GM12892 (cell line): ENCODE data around the gene KRTAP10-1.

Experiments
- DNase-seq: peaks from one replicate; pipeline ENCODE4 v3.0.0; 2011; ENCODE audit not compliant: insufficient read length
- FAIRE-seq: peaks from 2 replicates; lab custom pipeline; 2011; peaks lifted over from hg19 to GRCh38; lab: Jason Lieb, UNC
- POLR2A ChIP-seq: IDR thresholded peaks from 2 replicates; pipeline ENCODE4 v1.6.1; 2011; ENCODE audit warnings: low read depth, low read length, control low read depth
- POLR2AphosphoS5 ChIP-seq: IDR thresholded peaks from 2 replicates; pipeline ENCODE4 v1.6.1; 2011; ENCODE audit warnings: low read depth, low read length, control low read depth
- TAF1 ChIP-seq: IDR thresholded peaks from 2 replicates; pipeline ENCODE4 v1.6.1; 2011; ENCODE audit warnings: low read depth, mild to moderate bottlenecking, control low read depth, low read length, borderline replicate concordance

Gene KRTAP10-1

GRCh38 chr21:44511219-44511937 lies 28.6 kb downstream of the KRTAP10-1 start:
- TF ChIP-seq POLR2AphosphoS5 (no peak), TAF1 (no peak), POLR2A (no peak)
- DNase-seq (no peak), FAIRE-seq (no peak)

GRCh38 chr21:44510508-44511218 lies 29.3 kb downstream of the KRTAP10-1 start:
- FAIRE-seq = no peak
- no peak for TF ChIP-seq POLR2A
- no peak for TF ChIP-seq POLR2AphosphoS5
- TF ChIP-seq TAF1 = no peak

GRCh38 chr21:44510109-44510507 lies 29.9 kb downstream of the KRTAP10-1 start:
- DNase-seq (no peak), FAIRE-seq (no peak)
- TF ChIP-seq TAF1 = no peak
- no peak for TF ChIP-seq POLR2A
- no peak for TF ChIP-seq POLR2AphosphoS5

More at GRCh38 chr21:44510508-44511218, 29.3 kb downstream of the KRTAP10-1 start:
- DNase-seq = peak; percentile 86

GRCh38 chr21:44509539-44509938 lies 30.5 kb downstream of the KRTAP10-1 start:
- FAIRE-seq (no peak), DNase-seq (no peak)
- TF ChIP-seq POLR2AphosphoS5 (no peak), TAF1 (no peak), POLR2A (no peak)

- DNase-seq (no peak), FAIRE-seq (no peak)
- TF ChIP-seq POLR2A (no peak), POLR2AphosphoS5 (no peak), TAF1 (no peak)
These were observed 31.1 kb downstream of the KRTAP10-1 start for GRCh38 chr21:44508711-44509445.

- FAIRE-seq (no peak), DNase-seq (no peak)
- TF ChIP-seq TAF1 (no peak), POLR2A (no peak), POLR2AphosphoS5 (no peak)
These were observed 31.6 kb downstream of the KRTAP10-1 start for GRCh38 chr21:44508426-44508710.

- DNase-seq = no peak
- no peak for FAIRE-seq
- no peak for TF ChIP-seq POLR2AphosphoS5
- TF ChIP-seq POLR2A = no peak
- TF ChIP-seq TAF1 = no peak
These were observed 32.1 kb downstream of the KRTAP10-1 start for GRCh38 chr21:44507673-44508425.

- DNase-seq (no peak), FAIRE-seq (no peak)
- TF ChIP-seq POLR2A (no peak), TAF1 (no peak)
These were observed 33.4 kb downstream of the KRTAP10-1 start for GRCh38 chr21:44506279-44507255.

GRCh38 chr21:44505673-44506278 lies 34.2 kb downstream of the KRTAP10-1 start:
- TF ChIP-seq POLR2AphosphoS5 (no peak), TAF1 (no peak), POLR2A (no peak)
- FAIRE-seq = no peak
- DNase-seq = no peak
